GM23248 (cell line): Measurements from ENCODE around the gene TMEM9B. TPM values are rescaled to one million over a fixed set of nuclear protein-coding genes. Genes with fewer than 3 reads are reported as not detected.

ENCODE experiments used
- DNase-seq: peaks from one replicate; pipeline ENCODE4 v3.0.0-alpha.2; 2015
- H2AFZ ChIP-seq: fragments of 200-600 bp; sonication (generic); 2 replicates; pipeline ENCODE4 v1.6.1; 2016; ENCODE audit warnings: antibody characterized with exemption
- H3F3A ChIP-seq: fragments of 200-600 bp; sonication (generic); 2 replicates; pipeline ENCODE4 v1.6.1; 2016; ENCODE audit warnings: mild to moderate bottlenecking, antibody characterized with exemption, mixed run types; ENCODE audit not compliant: insufficient read depth
- H3K27ac ChIP-seq: fragments of 200-600 bp; sonication (generic); 2 replicates; pipeline ENCODE4 v1.5.1; 2016; ENCODE audit warnings: mild to moderate bottlenecking
- H3K27me3 ChIP-seq: fragments of 200-600 bp; sonication (generic); replicated peaks from 2 replicates; pipeline ENCODE4 v1.6.1; 2016; ENCODE audit warnings: mild to moderate bottlenecking; ENCODE audit not compliant: insufficient read depth
- H3K36me3 ChIP-seq: fragments of 200-600 bp; sonication (generic); 2 replicates; pipeline ENCODE4 v1.6.1; 2016; ENCODE audit warnings: low read depth, mild to moderate bottlenecking
- H3K4me1 ChIP-seq: fragments of 200-600 bp; sonication (generic); 2 replicates; pipeline ENCODE4 v1.6.1; 2016; ENCODE audit warnings: mild to moderate bottlenecking; ENCODE audit not compliant: insufficient read depth
- H3K4me2 ChIP-seq: fragments of 200-600 bp; sonication (generic); one replicate; pipeline ENCODE4 v1.6.1; 2016; ENCODE audit warnings: mild to moderate bottlenecking; ENCODE audit not compliant: unreplicated experiment
- H3K4me3 ChIP-seq: fragments of 200-600 bp; sonication (generic); 2 replicates; pipeline ENCODE4 v1.5.1; 2016; ENCODE audit warnings: mild to moderate bottlenecking
- H3K79me2 ChIP-seq: fragments of 200-600 bp; sonication (generic); 2 replicates; pipeline ENCODE4 v1.6.1; 2016; ENCODE audit warnings: mild to moderate bottlenecking; ENCODE audit not compliant: insufficient read depth
- H3K9ac ChIP-seq: fragments of 200-600 bp; sonication (generic); 2 replicates; pipeline ENCODE4 v1.6.1; 2016; ENCODE audit warnings: mild to moderate bottlenecking
- H3K9me2 ChIP-seq: fragments of 200-600 bp; sonication (generic); 2 replicates; pipeline ENCODE4 v1.6.1; 2016; ENCODE audit warnings: mixed run types, mild to moderate bottlenecking, moderate library complexity; ENCODE audit not compliant: insufficient read depth
- H3K9me3 ChIP-seq: fragments of 200-600 bp; sonication (generic); one replicate; pipeline ENCODE4 v1.6.1; 2017; ENCODE audit warnings: low read depth
- H4K20me1 ChIP-seq: fragments of 200-600 bp; sonication (generic); 2 replicates; pipeline ENCODE4 v1.6.0; 2016; ENCODE audit not compliant: insufficient read depth
- EZH2 ChIP-seq: fragments of 200-600 bp; sonication (generic); IDR thresholded peaks from 2 replicates; pipeline ENCODE4 v1.6.1; 2018; ENCODE audit warnings: antibody characterized with exemption, mild to moderate bottlenecking; ENCODE audit not compliant: insufficient read depth, poor library complexity, severe bottlenecking
- EZH2phosphoT487 ChIP-seq: fragments of 200-600 bp; sonication (generic); IDR thresholded peaks from 2 replicates; pipeline ENCODE4 v1.6.1; 2018; ENCODE audit warnings: antibody characterized with exemption, moderate library complexity, mild to moderate bottlenecking, low read depth; ENCODE audit not compliant: insufficient read depth
- WGBS, 2 experiments: methylation state at CpG; one replicate each; pipeline ENCODE4 v1.1.6; 2015 to 2017; ENCODE audit warnings: low lambda C conversion rate in 2 of 2, low coverage in 1 of 2; ENCODE audit errors: missing lambda C conversion rate in 2 of 2; 5-methylcytosine and 5-hydroxymethylcytosine counted together
- in situ Hi-C: fragments of 300-500 bp; cut with MboI; formaldehyde crosslinking; loops from 2 replicates; pipeline ENCODE4 v1.15.0; 2020
- polyA plus RNA-seq: library from polyadenylated mRNA; unstranded; fragments of >200 nt; fragmentation: Nextera tagmentation; extraction: Ambion mirVana; gene quantifications from 2 replicates; pipeline ENCODE4 v1.2.1, GENCODE V29; 2016
- total RNA-seq: library from RNA; depleted of rRNA; stranded (reverse); fragments of >200 nt; shearing (Covaris generic); gene quantifications from 2 replicates; pipeline ENCODE4 v1.2.3, GENCODE V29; 2014

The TMEM9B gene
- total and polyA plus RNA-seq, 2 experiments from 2014 or later, result 83.4 to 99.6 TPM

GRCh38 chr11:9008011-9008550, 43.8 kb upstream of the TMEM9B start:
- H2AFZ ChIP-seq, result no peak overlapping the region
- H3K9ac ChIP-seq, result no peak overlapping the region
- no peaks in the 10 kb centered on the region for H3K9me3 ChIP-seq
- no peaks in the 10 kb centered on the region for H3K79me2 ChIP-seq
- no peak for TF ChIP-seq EZH2phosphoT487
- no peak for TF ChIP-seq EZH2
- whole genome bisulfite sequencing, 2 experiments, result 56% methylated on average over 3 of the region's 3 CpGs
- H3K4me1 ChIP-seq, result peaks cover 3% of the 10 kb centered on the region
- no peaks in the 10 kb centered on the region for H3K9me2 ChIP-seq
- no peaks in the 10 kb centered on the region for H3K36me3 ChIP-seq
- H4K20me1 ChIP-seq, result no peaks in the 10 kb centered on the region
- DNase-seq, result no peak
- H3F3A ChIP-seq, result peaks cover 6% of the 10 kb centered on the region; the same call in 1 of the 2 replicates
- no peak overlapping the region for H3K4me2 ChIP-seq
- no peak overlapping the region for H3K4me3 ChIP-seq
- H3K27me3 ChIP-seq, result no peaks in the 10 kb centered on the region
- in situ Hi-C loops, result no loop called here
- no peak overlapping the region for H3K27ac ChIP-seq

- Histone ChIP-seq H3K27me3 (no peaks in the 10 kb centered on the region), H3K4me3 (no peak overlapping the region), H3F3A (peaks cover 25% of the 10 kb centered on the region), H3K79me2 (no peaks in the 10 kb centered on the region), H3K27ac (no peak overlapping the region), H3K36me3 (no peaks in the 10 kb centered on the region), H3K9me3 (no peaks in the 10 kb centered on the region), H3K4me2 (no peak overlapping the region), H4K20me1 (no peaks in the 10 kb centered on the region), H3K9ac (no peak overlapping the region), H3K9me2 (no peaks in the 10 kb centered on the region), H3K4me1 (peaks cover 19% of the 10 kb centered on the region), H2AFZ (no peak overlapping the region)
- in situ Hi-C loops, result no loop called here
- WGBS, 2 experiments, result 75% methylated on average over 4 of the region's 4 CpGs
- DNase-seq, result no peak
- TF ChIP-seq EZH2phosphoT487, result no peak
- no peak for TF ChIP-seq EZH2
Observed at GRCh38 chr11:9005087-9005486, 40.8 kb upstream of the TMEM9B start.

DNA sequence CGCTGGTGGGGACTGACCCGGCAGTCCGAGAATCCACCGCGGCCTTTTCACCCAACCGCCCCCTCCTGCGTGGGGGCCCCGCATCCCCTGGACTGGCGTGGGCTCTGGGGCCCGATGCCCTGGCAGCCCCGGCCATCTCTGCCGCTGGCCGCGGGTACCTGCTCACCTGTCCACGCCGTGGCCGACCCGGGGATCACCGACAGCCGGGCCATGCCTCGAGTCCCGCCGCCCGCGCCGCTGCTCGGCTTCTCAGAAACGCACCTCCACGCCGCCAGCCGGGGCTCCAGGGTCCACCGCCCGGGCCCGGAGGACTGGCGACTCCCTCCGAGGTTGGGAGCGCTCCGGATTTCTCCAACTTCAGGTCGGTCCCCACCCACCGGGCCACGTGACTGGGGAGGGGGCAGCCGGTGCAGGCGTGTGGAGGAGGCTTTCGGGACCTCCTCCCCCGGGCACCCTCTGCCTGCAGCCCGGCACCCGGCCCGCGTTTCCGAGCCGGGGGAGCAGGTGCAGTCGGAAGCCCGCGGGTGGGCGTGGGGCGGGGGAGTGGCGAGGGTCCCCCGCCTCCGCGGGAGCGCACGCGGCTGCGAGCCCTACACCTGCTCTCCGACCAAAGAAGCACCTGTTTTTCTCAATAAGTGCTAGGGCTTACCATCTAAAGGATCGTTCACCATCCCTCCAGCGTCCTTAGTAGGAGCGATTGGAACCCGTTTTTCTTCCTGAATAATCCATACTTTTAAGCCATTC, 40.1 kb upstream of the TMEM9B start:
- Histone ChIP-seq H3K27me3 (no peaks in the 10 kb centered on the region), H3K4me1 (peaks cover 19% of the 10 kb centered on the region), H3K79me2 (no peaks in the 10 kb centered on the region), H3K9ac (peak overlapping the region; percentile 54; the same call in 1 of the 2 replicates), H3K4me2 (peak overlapping the region; percentile 76), H3K9me2 (no peaks in the 10 kb centered on the region), H3K36me3 (no peaks in the 10 kb centered on the region), H2AFZ (peak overlapping the region; percentile 84), H3K27ac (no peak overlapping the region), H3K4me3 (peak overlapping the region; percentile 67), H4K20me1 (no peaks in the 10 kb centered on the region), H3F3A (peaks cover 25% of the 10 kb centered on the region), H3K9me3 (no peaks in the 10 kb centered on the region)
- TF ChIP-seq EZH2phosphoT487, result no peak
- TF ChIP-seq EZH2, result no peak
- DNase-seq, result no peak
- in situ Hi-C loops, result no loop called here
- WGBS, 2 experiments, result 11 to 16% methylated on average over 43 to 67 of the region's 69 CpGs

DNA sequence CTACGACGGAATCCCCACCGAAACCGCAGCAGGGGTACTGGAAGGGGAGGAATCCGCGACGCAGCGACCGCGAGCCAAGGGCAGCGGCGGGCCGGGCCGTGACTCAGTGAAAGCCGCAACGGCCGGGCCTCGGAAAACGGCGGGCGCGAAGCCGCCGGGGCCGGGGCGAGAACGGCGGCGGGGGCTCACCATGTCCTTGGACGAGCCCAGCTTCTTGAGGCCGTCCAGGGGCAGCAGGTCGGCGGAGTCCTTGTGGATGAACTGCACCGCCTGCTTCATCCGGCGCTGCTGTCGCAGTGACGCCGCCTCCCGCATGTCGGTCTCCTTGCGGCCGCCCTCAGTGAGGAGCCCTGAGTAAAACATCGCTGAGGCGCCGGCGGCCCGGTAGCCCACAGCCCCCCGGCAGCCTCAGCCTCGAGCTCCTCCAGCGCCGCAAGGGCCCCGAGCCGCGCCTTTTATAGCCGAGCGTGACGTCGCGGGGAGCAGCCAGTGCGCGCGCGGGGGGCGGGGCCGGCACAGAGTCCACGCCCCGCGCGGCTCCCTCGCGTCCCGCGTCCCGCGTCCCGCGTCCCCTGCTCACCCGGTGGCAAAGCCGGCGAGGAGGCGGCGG, 39.4 kb upstream of the TMEM9B start, which contains the start of gene NRIP3:
Gene NRIP3 (minus strand): TSS at position 429 of the 610 bp plus-strand sequence. CDS start 66 bp downstream, at position 363.
- DNase-seq, result peak; percentile 81
- in situ Hi-C loops, result no loop called here
- H3K27ac ChIP-seq, result no peak within 1 kb of the TSS

More for the DNA sequence above, 39.4 kb upstream of the TMEM9B start, which contains the start of gene NRIP3:
- no peak for TF ChIP-seq EZH2
- no peak for TF ChIP-seq EZH2phosphoT487
- H3K9me2 ChIP-seq, result no peaks in the 10 kb centered on the region
- no peaks in the 10 kb centered on the region for H3K9me3 ChIP-seq
- 3% methylated on average over 43 to 51 of the region's 83 CpGs for WGBS, 2 experiments
- peaks cover 25% of the 10 kb centered on the region for H3F3A ChIP-seq
- H3K9ac ChIP-seq, result peak within 1 kb of the TSS; percentile 54
- no peaks in the 10 kb centered on the region for H4K20me1 ChIP-seq
- H3K36me3 ChIP-seq, result no peaks in the 10 kb centered on the region
- peaks cover 19% of the 10 kb centered on the region for H3K4me1 ChIP-seq
- H2AFZ ChIP-seq, result peak within 1 kb of the TSS; percentile 84
- peak within 1 kb of the TSS; percentile 67 for H3K4me3 ChIP-seq
- no peaks in the 10 kb centered on the region for H3K79me2 ChIP-seq
- H3K27me3 ChIP-seq, result no peaks in the 10 kb centered on the region
- peak within 1 kb of the TSS; percentile 76 for H3K4me2 ChIP-seq
